IMR-90 (cell line): ENCODE results near the gene SPATA16.

Experiments used
- CHD1 ChIP-seq: IDR thresholded peaks from 2 replicates; pipeline ENCODE4 v1.6.1; 2012; ENCODE audit warnings: low read depth, low read length, improper control_type of control experiment
- FOS ChIP-seq: fragments of 150-350 bp; IDR thresholded peaks from 2 replicates; pipeline ENCODE4 v1.6.1; 2016; ENCODE audit warnings: low read depth, low read length
- MAFK ChIP-seq: IDR thresholded peaks from 2 replicates; pipeline ENCODE4 v1.6.1; 2012; ENCODE audit warnings: low read depth, low read length, improper control_type of control experiment
- MAZ ChIP-seq: IDR thresholded peaks from 2 replicates; pipeline ENCODE4 v1.6.1; 2012; ENCODE audit warnings: low read depth, mild to moderate bottlenecking, low read length, improper control_type of control experiment, moderate library complexity, borderline replicate concordance
- MXI1 ChIP-seq: IDR thresholded peaks from 2 replicates; pipeline ENCODE4 v1.6.1; 2012; ENCODE audit warnings: low read depth, mild to moderate bottlenecking, low read length, moderate library complexity, borderline replicate concordance
- NFE2L2 ChIP-seq: fragments of 150-350 bp; IDR thresholded peaks from 2 replicates; pipeline ENCODE4 v1.6.1; 2016; ENCODE audit warnings: low read depth, mild to moderate bottlenecking, low read length
- POLR2A ChIP-seq: IDR thresholded peaks from 2 replicates; pipeline ENCODE4 v1.6.1; 2012; ENCODE audit warnings: mild to moderate bottlenecking, low read depth, low read length
- RAD21 ChIP-seq: IDR thresholded peaks from 2 replicates; pipeline ENCODE4 v1.6.1; 2012; ENCODE audit warnings: low read length, improper control_type of control experiment
- RCOR1 ChIP-seq: IDR thresholded peaks from 2 replicates; pipeline ENCODE4 v1.6.1; 2012; ENCODE audit warnings: mild to moderate bottlenecking, low read length, improper control_type of control experiment; ENCODE audit not compliant: insufficient replicate concordance
- RFX5 ChIP-seq: IDR thresholded peaks from 2 replicates; pipeline ENCODE4 v1.8.0; 2012; ENCODE audit warnings: low read depth, mild to moderate bottlenecking, low read length, moderate library complexity
- TF ChIP-seq, protein P1 (sequence below): conservative IDR thresholded peaks from 2 replicates; pipeline ENCODE4 v1.5.1; 2012; ENCODE audit warnings: mild to moderate bottlenecking, low read depth, low read length, improper control_type of control experiment
- TF ChIP-seq, protein P2 (sequence below): fragments of 150-350 bp; IDR thresholded peaks from 2 replicates; pipeline ENCODE4 v1.6.1; 2017; ENCODE audit warnings: mild to moderate bottlenecking, antibody characterized with exemption, low read length, low read depth
- TF ChIP-seq, protein P3 (sequence below): fragments of 150-350 bp; IDR thresholded peaks from 2 replicates; pipeline ENCODE4 v1.6.1; 2016; ENCODE audit warnings: low read depth, mild to moderate bottlenecking, low read length, moderate library complexity, borderline replicate concordance

DNA sequence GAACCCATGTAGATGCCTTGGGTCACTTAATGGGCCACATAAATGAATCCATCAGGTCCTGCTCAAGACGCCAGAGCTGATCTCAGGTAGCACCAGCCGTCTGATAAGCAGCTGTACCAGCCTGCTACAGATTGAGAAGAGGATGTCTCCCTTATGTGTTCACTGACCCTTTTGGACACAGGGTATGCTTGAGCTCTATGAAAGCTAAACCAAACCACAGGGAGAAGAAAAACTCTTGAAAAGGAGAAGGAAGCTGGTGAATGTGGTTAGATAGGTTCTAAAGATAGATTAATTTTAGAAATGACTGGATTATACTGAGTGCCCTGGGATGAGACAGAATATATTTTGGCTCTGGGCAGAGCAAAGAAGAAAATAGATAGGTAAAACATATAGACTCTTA is 187.5 kb downstream of the SPATA16 start:
- TF ChIP-seq, protein P1, sequence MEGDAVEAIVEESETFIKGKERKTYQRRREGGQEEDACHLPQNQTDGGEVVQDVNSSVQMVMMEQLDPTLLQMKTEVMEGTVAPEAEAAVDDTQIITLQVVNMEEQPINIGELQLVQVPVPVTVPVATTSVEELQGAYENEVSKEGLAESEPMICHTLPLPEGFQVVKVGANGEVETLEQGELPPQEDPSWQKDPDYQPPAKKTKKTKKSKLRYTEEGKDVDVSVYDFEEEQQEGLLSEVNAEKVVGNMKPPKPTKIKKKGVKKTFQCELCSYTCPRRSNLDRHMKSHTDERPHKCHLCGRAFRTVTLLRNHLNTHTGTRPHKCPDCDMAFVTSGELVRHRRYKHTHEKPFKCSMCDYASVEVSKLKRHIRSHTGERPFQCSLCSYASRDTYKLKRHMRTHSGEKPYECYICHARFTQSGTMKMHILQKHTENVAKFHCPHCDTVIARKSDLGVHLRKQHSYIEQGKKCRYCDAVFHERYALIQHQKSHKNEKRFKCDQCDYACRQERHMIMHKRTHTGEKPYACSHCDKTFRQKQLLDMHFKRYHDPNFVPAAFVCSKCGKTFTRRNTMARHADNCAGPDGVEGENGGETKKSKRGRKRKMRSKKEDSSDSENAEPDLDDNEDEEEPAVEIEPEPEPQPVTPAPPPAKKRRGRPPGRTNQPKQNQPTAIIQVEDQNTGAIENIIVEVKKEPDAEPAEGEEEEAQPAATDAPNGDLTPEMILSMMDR, result no peak
- TF ChIP-seq RAD21 (no peak), RFX5 (no peak), FOS (no peak), POLR2A (no peak), CHD1 (no peak), MAFK (no peak), NFE2L2 (no peak), MXI1 (no peak), RCOR1 (no peak), MAZ (no peak)
- TF ChIP-seq, protein P2, sequence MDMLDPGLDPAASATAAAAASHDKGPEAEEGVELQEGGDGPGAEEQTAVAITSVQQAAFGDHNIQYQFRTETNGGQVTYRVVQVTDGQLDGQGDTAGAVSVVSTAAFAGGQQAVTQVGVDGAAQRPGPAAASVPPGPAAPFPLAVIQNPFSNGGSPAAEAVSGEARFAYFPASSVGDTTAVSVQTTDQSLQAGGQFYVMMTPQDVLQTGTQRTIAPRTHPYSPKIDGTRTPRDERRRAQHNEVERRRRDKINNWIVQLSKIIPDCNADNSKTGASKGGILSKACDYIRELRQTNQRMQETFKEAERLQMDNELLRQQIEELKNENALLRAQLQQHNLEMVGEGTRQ, result no peak
- TF ChIP-seq, protein P3, sequence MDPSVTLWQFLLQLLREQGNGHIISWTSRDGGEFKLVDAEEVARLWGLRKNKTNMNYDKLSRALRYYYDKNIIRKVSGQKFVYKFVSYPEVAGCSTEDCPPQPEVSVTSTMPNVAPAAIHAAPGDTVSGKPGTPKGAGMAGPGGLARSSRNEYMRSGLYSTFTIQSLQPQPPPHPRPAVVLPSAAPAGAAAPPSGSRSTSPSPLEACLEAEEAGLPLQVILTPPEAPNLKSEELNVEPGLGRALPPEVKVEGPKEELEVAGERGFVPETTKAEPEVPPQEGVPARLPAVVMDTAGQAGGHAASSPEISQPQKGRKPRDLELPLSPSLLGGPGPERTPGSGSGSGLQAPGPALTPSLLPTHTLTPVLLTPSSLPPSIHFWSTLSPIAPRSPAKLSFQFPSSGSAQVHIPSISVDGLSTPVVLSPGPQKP, result no peak
